Cardiac septum (tissue), 1 donor: ENCODE results near the gene PCDHGA6. TPM values are rescaled to one million over a fixed set of nuclear protein-coding genes. Genes with fewer than 3 reads are reported as not detected.
"Not testable (repeated sequence)": the region's sequence is repeated elsewhere in the genome, so short reads cannot be mapped to it uniquely, and the experiment has no call there.

Experiments used
- DNase-seq: peaks from one replicate; pipeline ENCODE4 v3.0.0-alpha.2; 2020; ENCODE audit warnings: low spot score
- intact Hi-C: fragments of 100-400 bp; cut with DNase I; formaldehyde crosslinking; loops from one replicate; pipeline ENCODE4 v1.14.0; 2022
- total RNA-seq: library from RNA; stranded (reverse); fragmentation: NEBNext Ultra II Directional; extraction: Animal tissue kit (Norgen Biotek cat#: 25700); gene quantifications from one replicate; pipeline ENCODE4 v1.2.1, GENCODE V29; 2021
- donor health status: DM: no; HTN: no; CAD: no.

Gene PCDHGA6
- total RNA-seq, 1 donor from 2014 or later = 11.5 TPM

DNA sequence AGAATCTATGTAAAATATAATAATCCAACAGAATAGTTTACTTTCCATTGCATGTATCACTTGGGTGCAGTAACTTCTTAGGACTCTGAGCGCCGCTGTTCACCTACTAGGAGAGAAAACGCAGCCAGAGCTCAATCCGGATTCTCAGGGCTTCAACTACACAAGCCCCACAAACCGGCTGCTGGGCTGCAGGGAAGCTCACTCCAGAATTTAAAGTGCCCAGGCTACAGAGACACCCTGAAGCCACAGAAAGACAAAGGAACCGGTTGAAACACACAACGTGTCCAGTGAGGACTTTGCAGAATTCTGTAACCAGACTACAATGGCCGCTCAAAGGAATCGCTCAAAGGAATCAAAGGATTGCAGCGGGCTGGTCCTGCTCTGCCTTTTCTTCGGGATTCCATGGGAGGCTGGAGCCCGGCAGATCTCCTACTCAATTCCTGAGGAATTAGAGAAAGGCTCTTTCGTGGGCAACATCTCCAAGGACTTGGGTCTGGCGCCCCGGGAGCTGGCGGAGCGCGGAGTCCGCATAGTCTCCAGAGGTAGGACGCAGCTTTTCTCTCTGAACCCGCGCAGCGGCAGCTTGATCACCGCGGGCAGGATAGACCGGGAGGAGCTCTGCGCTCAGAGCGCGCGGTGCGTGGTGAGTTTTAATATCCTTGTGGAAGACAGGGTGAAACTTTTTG is 39.3 kb downstream of the PCDHGA6 start, which contains the start of gene PCDHGA10:
Gene PCDHGA10 (plus strand): TSS at position 134 of the 686 bp plus-strand sequence. CDS start 189 bp downstream, at position 323.
- intact Hi-C loops = no loop called here
- no peak for DNase-seq

DNA sequence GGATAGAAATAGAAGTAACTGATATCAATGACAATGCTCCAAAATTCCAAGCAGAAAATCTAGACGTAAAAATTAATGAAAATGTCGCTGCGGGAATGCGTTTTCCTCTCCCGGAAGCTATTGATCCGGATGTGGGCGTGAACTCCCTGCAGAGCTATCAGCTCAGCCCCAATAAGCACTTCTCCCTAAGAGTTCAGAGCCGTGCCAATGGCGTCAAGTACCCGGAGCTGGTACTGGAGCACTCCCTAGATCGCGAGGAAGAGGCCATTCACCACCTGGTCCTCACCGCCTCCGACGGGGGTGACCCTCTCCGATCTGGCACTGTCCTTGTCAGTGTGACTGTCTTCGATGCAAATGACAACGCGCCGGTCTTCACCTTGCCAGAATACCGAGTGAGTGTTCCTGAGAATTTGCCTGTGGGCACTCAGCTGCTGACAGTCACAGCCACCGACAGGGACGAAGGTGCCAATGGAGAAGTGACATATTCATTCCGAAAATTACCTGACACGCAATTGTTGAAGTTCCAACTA is 39.9 kb downstream of the PCDHGA6 start:
- intact Hi-C loops = loop anchor here (2.0 kb wide), 1 partner anchor 145 kb away; no protein-coding TSS in a partner anchor
- no peak for DNase-seq

DNA sequence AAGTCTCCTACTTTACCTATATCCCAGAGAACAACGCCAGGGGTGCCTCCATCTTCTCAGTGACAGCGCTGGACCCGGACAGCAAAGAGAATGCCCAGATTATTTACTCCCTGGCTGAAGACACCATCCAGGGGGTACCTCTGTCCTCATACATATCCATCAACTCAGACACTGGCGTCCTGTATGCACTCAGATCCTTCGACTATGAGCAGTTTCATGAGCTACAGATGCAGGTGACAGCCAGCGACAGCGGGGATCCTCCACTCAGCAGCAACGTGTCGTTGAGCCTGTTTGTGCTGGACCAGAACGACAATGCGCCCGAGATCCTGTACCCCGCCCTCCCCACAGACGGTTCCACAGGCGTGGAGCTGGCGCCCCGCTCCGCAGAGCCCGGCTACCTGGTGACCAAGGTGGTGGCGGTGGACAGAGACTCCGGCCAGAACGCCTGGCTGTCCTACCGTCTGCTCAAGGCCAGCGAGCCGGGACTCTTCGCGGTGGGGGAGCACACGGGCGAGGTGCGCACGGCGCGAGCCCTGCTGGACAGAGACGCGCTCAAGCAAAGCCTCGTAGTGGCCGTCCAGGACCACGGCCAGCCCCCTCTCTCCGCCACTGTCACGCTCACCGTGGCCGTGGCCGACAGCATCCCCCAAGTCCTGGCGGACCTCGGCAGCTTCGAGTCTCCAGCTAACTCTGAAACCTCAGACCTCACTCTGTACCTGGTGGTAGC is 41.0 kb downstream of the PCDHGA6 start:
- intact Hi-C loops = loop anchor here (2.0 kb wide), 1 partner anchor 144 kb away; no protein-coding TSS in a partner anchor
- not testable (repeated sequence) for DNase-seq

DNA sequence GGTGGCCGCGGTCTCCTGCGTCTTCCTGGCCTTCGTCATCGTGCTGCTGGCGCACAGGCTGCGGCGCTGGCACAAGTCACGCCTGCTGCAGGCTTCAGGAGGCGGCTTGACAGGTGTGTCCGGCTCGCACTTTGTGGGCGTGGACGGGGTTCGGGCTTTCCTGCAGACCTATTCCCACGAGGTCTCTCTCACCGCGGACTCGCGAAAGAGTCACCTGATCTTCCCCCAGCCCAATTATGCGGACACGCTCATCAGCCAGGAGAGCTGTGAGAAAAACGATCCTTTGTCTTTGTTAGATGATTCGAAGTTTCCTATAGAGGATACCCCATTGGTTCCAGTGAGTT is 41.6 kb downstream of the PCDHGA6 start:
- intact Hi-C loops = loop anchor here (2.0 kb wide), 1 partner anchor 144 kb away; no protein-coding TSS in a partner anchor
- DNase-seq = not testable (repeated sequence)

DNA sequence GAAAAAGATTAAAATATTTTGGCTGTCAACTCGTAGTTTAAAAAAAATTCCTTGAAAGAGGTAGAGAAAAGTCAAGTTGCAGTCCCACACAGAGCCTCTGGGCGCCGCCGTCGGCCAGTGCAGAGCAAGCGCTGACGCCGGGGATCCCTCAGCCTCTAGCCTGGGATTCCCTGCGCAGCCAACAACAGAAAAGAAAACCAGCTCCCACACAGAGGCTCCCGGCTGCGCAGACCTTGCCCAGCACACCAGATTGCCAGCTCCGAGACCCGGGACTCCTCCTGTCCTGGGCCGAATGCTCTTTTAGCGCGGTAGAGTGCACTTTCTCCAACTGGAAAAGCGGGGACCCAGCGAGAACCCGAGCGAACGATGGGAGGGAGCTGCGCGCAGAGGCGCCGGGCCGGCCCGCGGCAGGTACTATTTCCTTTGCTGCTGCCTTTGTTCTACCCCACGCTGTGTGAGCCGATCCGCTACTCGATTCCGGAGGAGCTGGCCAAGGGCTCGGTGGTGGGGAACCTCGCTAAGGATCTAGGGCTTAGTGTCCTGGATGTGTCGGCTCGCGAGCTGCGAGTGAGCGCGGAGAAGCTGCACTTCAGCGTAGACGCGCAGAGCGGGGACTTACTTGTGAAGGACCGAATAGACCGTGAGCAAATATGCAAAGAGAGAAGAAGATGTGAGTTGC is 43.9 kb downstream of the PCDHGA6 start, which contains the start of gene PCDHGB7:
Gene PCDHGB7 (plus strand): TSS at position 184 of the 679 bp plus-strand sequence. CDS start 183 bp downstream, at position 367.
- intact Hi-C loops = loop anchor here (2.0 kb wide), 1 partner anchor 107 kb away; no protein-coding TSS in a partner anchor
- DNase-seq = peak; percentile 86

DNA sequence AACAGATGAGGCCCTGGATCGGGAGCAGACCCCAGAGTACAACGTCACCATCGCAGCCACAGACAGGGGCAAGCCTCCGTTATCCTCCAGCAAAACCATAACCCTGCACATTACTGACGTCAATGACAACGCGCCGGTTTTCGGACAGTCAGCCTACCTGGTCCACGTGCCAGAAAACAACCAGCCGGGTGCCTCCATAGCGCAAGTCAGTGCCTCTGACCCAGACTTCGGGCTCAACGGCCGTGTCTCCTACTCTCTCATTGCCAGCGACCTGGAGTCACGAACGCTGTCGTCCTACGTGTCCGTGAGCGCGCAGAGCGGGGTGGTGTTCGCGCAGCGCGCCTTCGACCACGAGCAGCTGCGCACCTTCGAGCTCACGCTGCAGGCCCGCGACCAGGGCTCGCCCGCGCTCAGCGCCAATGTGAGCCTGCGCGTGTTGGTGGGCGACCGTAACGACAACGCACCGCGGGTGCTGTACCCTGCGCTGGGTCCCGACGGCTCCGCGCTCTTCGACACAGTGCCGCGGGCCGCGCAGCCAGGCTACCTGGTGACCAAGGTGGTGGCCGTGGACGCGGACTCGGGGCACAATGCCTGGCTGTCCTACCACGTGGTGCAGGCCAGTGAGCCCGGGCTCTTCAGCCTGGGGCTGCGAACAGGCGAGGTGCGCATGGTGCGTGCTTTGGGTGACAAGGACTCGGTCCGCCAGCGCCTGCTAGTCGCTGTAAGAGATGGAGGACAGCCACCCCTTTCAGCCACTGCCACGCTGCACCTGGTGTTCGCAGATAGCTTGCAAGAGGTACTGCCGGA is 45.6 kb downstream of the PCDHGA6 start:
- no peak for DNase-seq
- intact Hi-C loops = no loop called here

DNA sequence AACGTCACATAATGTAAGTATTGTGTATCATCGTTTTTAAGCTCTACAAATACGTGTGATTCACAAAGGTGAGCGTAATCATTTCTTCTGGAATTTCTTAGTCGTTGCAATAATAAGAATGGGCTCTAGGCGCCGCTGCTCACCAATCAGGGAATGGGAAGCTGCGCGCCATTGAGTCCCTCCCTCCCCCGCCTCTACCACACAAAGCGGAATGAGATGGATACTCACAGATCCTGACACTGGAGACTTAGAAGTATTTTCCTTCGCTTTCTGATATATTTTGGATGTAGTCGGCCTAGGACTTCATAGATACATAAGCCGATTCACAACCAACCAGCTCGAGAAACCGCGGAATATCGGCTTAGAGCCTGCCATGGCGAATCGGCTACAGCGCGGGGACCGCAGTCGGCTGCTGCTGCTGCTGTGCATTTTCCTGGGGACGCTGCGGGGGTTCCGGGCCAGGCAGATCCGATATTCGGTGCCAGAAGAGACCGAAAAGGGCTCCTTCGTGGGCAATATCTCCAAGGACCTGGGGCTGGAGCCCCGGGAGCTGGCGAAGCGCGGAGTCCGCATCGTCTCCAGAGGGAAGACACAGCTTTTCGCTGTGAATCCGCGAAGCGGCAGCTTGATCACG is 47.3 kb downstream of the PCDHGA6 start, which contains the start of gene PCDHGA11:
Gene PCDHGA11 (plus strand): TSS at position 197 of the 634 bp plus-strand sequence. CDS start 177 bp downstream, at position 374.
- intact Hi-C loops = no loop called here
- no peak for DNase-seq

DNA sequence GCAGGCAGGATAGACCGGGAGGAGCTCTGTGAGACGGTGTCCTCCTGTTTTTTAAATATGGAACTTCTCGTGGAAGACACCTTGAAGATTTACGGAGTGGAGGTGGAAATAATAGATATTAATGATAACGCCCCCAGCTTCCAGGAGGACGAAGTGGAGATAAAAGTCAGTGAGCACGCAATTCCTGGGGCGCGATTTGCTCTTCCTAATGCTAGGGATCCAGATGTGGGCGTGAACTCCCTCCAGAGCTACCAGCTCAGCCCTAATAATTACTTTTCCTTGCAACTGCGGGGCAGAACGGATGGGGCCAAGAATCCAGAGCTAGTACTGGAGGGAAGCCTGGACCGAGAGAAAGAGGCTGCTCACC is 47.8 kb downstream of the PCDHGA6 start:
- intact Hi-C loops = no loop called here
- DNase-seq = no peak

DNA sequence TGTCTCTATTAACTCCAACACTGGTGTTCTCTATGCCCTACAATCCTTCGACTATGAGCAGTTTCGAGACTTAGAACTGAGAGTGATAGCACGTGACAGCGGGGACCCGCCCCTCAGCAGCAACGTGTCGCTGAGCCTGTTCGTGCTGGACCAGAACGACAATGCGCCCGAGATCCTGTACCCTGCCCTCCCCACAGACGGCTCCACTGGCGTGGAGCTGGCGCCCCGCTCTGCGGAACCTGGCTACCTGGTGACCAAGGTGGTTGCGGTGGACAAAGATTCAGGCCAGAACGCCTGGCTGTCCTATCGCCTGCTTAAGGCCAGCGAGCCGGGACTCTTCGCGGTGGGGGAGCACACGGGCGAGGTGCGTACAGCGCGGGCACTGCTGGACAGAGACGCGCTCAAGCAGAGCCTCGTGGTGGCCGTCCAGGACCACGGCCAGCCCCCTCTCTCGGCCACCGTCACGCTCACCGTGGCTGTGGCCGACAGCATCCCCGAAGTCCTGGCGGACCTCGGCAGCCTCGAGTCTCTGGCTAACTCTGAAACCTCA is 49.1 kb downstream of the PCDHGA6 start:
- no peak for DNase-seq
- intact Hi-C loops = no loop called here

DNA sequence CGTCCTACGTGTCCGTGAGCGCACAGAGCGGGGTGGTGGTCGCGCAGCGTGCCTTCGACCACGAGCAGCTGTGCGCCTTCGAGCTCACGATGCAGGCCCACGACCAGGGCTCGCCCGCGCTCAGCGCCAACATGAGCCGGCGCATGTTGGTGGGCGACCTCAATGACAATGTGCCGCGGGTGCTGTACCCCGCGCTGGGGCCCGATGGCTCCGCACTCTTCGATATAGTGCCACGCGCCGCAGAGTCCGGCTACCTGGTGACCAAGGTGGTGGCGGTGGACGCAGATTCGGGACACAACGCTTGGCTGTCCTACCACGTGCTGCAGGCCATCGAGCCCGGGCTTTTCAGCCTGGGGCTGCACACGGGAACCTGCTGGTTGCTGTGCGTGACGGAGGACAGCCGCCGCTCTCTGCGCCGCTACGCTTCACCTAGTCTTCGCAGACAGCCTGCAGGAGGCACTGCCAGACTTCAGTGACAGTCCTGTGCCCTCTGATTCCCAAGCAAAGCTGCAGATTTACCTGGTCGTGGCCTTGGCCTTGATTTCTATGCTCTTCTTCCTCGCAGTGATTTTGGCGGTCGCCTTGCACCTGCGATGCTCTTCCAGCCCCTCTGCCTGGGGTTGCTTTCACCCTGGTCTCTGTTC is 54.2 kb downstream of the PCDHGA6 start:
- intact Hi-C loops = no loop called here

More for the DNA sequence above, 54.2 kb downstream of the PCDHGA6 start:
- DNase-seq = no peak

Other genes with a start within 250 kb of the PCDHGA6 start
- gene PCDHB5, start 238.7 kb upstream of the PCDHGA6 start, total RNA-seq = 3.2 TPM
- gene PCDHB6, start 223.8 kb upstream of the PCDHGA6 start, total RNA-seq = 0.57 TPM
- 0.67 TPM for gene PCDHB7, start 201.2 kb upstream of the PCDHGA6 start, total RNA-seq
- 2.3 TPM for gene PCDHB8, start 196.1 kb upstream of the PCDHGA6 start, total RNA-seq
- gene PCDHB16, start 191.5 kb upstream of the PCDHGA6 start, total RNA-seq = 2.2 TPM
- gene PCDHB9, start 186.7 kb upstream of the PCDHGA6 start, total RNA-seq = 1.3 TPM
- 0.94 TPM for gene PCDHB10, start 181.5 kb upstream of the PCDHGA6 start, total RNA-seq
- 1.9 TPM for gene PCDHB11, start 174.3 kb upstream of the PCDHGA6 start, total RNA-seq
- 1.1 TPM for gene PCDHB12, start 165.2 kb upstream of the PCDHGA6 start, total RNA-seq
- 4.8 TPM for gene PCDHB13, start 160.0 kb upstream of the PCDHGA6 start, total RNA-seq
- gene PCDHB14, start 150.5 kb upstream of the PCDHGA6 start, total RNA-seq = 4.4 TPM
- 9.9 TPM for gene PCDHB15, start 128.5 kb upstream of the PCDHGA6 start, total RNA-seq
- not detected for gene SLC25A2, start 69.8 kb upstream of the PCDHGA6 start, total RNA-seq
- 116 TPM for gene TAF7, start 53.1 kb upstream of the PCDHGA6 start, total RNA-seq
- 4.6 TPM for gene PCDHGA1, start 43.4 kb upstream of the PCDHGA6 start, total RNA-seq
- 17.3 TPM for gene PCDHGA2, start 35.1 kb upstream of the PCDHGA6 start, total RNA-seq
- 22.9 TPM for gene PCDHGA3, start 30.1 kb upstream of the PCDHGA6 start, total RNA-seq
- 12.6 TPM for gene PCDHGB1, start 23.8 kb upstream of the PCDHGA6 start, total RNA-seq
- 15.6 TPM for gene PCDHGA4, start 18.9 kb upstream of the PCDHGA6 start, total RNA-seq
- 16.2 TPM for gene PCDHGB2, start 13.9 kb upstream of the PCDHGA6 start, total RNA-seq
- gene PCDHGA5, start 9.7 kb upstream of the PCDHGA6 start, total RNA-seq = 9.7 TPM
- 14.2 TPM for gene PCDHGB3, start 3.6 kb upstream of the PCDHGA6 start, total RNA-seq
- gene PCDHGA7, start 8.9 kb downstream of the PCDHGA6 start, total RNA-seq = 11.8 TPM
- 12.5 TPM for gene PCDHGB4, start 13.8 kb downstream of the PCDHGA6 start, total RNA-seq
- 14.0 TPM for gene PCDHGA8, start 18.7 kb downstream of the PCDHGA6 start, total RNA-seq
- gene PCDHGB5, start 24.1 kb downstream of the PCDHGA6 start, total RNA-seq = 13.9 TPM
- 9.6 TPM for gene PCDHGA9, start 28.9 kb downstream of the PCDHGA6 start, total RNA-seq
- 11.9 TPM for gene PCDHGB6, start 34.1 kb downstream of the PCDHGA6 start, total RNA-seq
- gene PCDHGA10, start 39.1 kb downstream of the PCDHGA6 start, total RNA-seq = 11.0 TPM
- 16.4 TPM for gene PCDHGB7, start 43.8 kb downstream of the PCDHGA6 start, total RNA-seq
- 9.6 TPM for gene PCDHGA11, start 47.2 kb downstream of the PCDHGA6 start, total RNA-seq
- gene PCDHGA12, start 56.6 kb downstream of the PCDHGA6 start, total RNA-seq = 10.3 TPM
- 16.9 TPM for gene PCDHGC3, start 102.1 kb downstream of the PCDHGA6 start, total RNA-seq
- gene PCDHGC4, start 111.1 kb downstream of the PCDHGA6 start, total RNA-seq = 5.8 TPM
- 6.1 TPM for gene PCDHGC5, start 115.2 kb downstream of the PCDHGA6 start, total RNA-seq
- 77.7 TPM for gene DIAPH1, start 245.1 kb downstream of the PCDHGA6 start, total RNA-seq